AG10803 (cell line): Measurements from ENCODE around the gene RBM14.
"Not testable (repeated sequence)": the region's sequence is repeated elsewhere in the genome, so short reads cannot be mapped to it uniquely, and the experiment has no call there.

Experiments
- DNase-seq: peaks from one replicate; pipeline ENCODE4 v3.0.0; 2010; ENCODE audit warnings: low read depth
- H3K4me3 ChIP-seq: 2 replicates; pipeline ENCODE4 v1.5.1; 2011; ENCODE audit warnings: mild to moderate bottlenecking, low read length, control low read depth
- TF ChIP-seq, protein P1 (sequence below): conservative IDR thresholded peaks from 2 replicates; pipeline ENCODE4 v1.5.1; 2011; ENCODE audit warnings: mild to moderate bottlenecking, low read length, control low read depth, inconsistent platforms

RBM14 gene

DNA sequence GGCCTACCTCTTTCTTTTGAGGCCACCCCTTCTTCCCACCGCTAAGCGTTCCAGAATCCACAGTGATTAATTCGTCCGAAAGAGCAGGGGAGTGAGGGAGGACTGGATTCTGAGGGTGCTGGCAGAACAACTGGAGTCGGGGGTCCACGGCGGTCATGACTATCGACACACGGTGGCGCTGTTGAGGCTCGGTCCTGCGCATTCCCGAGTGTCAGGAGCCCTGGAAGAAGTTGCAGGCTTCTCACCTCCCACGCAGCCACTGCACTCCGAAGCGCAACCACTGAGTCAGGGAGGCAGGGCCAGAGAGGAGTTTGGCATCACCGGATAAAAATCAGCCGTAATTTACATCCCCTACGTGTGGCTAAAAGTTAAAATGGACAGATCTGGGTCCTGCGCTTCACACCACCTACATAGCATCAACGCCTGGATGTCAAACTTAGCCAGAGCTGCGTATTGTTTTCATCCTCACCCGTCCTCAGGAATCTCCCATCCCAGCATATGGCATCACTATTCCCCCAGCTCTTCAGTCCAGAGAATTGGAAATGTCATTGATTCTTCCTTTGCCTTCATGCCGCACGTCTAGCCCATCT is 37.3 kb upstream of the RBM14 start:
- DNase-seq: peak; percentile 59
- no peak overlapping the region for H3K4me3 ChIP-seq
- TF ChIP-seq, protein P1, sequence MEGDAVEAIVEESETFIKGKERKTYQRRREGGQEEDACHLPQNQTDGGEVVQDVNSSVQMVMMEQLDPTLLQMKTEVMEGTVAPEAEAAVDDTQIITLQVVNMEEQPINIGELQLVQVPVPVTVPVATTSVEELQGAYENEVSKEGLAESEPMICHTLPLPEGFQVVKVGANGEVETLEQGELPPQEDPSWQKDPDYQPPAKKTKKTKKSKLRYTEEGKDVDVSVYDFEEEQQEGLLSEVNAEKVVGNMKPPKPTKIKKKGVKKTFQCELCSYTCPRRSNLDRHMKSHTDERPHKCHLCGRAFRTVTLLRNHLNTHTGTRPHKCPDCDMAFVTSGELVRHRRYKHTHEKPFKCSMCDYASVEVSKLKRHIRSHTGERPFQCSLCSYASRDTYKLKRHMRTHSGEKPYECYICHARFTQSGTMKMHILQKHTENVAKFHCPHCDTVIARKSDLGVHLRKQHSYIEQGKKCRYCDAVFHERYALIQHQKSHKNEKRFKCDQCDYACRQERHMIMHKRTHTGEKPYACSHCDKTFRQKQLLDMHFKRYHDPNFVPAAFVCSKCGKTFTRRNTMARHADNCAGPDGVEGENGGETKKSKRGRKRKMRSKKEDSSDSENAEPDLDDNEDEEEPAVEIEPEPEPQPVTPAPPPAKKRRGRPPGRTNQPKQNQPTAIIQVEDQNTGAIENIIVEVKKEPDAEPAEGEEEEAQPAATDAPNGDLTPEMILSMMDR: peak; percentile 78

DNA sequence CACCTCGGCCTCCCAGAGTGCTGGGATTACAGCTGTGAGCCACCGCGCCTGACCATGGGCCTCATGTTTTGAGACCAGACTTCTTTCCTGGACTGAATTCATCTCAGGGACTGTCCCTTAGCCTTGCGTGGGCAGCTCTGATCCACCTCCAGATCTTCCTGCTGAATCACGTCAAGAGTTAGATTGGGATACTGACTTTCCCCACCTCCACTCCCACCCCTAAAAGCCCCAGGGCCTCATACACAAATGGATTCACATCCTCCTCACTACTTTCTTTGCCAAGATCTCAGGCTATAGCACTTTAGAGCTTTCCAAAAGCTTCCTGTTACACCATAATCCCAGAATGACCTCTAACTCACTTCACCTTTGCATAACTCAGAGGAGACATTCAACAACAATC is 35.6 kb upstream of the RBM14 start:
- H3K4me3 ChIP-seq: no peak overlapping the region
- no peak for DNase-seq
- TF ChIP-seq, protein P1: no peak

DNA sequence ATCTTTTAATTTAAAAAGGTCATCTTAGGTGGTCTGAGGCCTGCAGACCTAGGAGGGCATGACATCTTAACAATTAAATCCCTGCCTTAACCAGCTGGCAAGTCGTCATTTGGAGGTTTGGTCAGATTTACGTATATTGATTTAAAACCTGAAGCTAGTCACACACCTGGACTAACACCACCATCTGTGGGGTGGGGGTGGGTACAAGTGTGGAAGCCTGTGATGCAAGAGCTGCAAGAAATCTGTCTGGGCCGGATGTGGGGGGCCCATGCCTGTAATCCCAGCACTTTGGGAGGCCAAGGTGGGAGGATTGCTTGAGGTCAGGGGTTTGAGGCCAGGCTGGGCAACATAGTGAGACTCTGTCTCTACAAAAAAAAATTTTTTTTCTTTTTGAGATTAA is 35.2 kb upstream of the RBM14 start:
- TF ChIP-seq, protein P1: no peak
- DNase-seq: no peak

DNA sequence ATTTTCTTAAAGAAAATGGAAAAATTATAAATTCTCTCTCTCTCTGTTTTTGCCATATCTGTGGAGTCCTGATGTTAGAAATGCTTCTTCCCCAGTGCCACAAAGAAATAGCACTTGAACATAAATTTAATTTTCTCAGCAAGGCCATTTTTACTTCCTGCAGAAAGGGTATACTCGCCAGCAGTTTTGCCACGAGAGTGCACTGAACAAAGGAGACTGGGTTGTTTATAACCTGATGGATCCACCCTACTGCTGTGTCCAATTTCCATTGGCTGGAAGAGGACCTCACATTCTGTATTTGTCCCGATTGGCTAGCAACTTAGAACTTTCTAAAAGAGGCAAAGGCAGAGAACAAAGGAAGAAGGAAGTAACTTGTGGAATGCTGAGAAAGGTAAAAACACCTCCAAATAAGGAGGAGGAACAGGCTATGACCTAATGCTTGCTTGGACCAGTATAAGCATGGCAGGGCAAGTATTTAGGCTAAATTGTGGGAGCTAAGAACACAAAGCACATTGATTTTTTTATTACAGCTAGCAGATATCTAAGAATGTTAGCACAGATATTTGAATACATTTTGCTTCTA is 33.8 kb upstream of the RBM14 start:
- not testable (repeated sequence) for H3K4me3 ChIP-seq, DNase-seq

More for the DNA sequence above, 35.2 kb upstream of the RBM14 start:
- H3K4me3 ChIP-seq: no peak overlapping the region

DNA sequence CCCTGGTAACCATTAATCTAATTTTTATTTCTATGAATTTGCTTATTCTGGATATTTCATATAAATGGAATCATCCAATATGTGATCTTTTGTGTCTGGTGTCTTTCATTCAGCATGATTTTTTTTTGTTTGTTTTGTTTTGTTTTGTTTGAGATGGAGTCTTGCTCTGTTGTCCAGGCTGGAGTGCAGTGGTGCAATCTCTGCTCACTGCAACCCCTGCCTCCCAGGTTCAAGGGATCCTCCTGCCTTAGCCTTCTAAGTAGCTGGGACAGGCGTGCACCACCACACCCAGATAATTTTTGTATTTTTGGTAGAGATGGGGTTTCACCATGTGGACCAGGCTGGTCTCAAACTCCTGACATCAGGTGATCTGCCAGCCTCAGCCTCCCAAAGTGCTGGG is 31.0 kb upstream of the RBM14 start:
- not testable (repeated sequence) for DNase-seq, H3K4me3 ChIP-seq

DNA sequence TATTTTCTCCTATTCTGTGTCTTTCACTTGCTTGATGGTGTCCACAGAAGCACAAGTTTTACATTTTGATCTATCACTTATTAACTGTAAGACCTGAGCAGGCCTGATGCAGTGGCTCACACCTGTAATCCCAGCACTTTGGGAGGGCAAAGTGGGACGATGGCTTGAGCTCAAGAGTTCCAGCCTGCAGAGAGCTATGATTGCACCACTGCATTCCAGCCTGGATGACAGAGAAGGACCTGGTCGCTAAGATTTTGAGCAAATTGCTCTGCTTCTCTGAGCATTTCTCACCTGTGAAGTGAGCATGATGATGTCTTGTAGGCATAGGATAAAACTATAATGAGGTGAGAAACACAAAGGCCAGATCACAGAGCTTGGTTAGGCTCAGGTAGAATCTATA is 30.3 kb upstream of the RBM14 start:
- TF ChIP-seq, protein P1: no peak

DNA sequence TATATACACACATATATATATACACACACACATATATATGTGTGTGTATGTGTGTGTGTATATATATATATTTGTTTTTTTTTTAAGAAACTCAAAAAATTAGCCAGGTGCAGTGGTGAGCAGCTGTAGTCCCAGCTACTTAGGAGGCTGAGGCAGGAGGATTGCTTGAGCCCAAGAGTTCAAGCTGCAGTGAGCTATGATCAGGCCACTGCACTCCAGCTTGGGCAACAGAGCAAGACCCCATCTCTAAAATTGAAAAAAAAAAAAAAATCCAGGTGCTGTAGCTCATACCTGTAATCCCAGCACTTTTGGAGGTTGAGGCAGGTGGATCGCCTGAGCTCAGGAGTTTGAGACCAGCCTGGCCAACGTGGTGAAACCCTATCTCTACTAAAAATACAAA is 27.1 kb upstream of the RBM14 start:
- H3K4me3 ChIP-seq, DNase-seq: not testable (repeated sequence)

More for the DNA sequence above, 30.3 kb upstream of the RBM14 start:
- no peak for DNase-seq
- no peak overlapping the region for H3K4me3 ChIP-seq

DNA sequence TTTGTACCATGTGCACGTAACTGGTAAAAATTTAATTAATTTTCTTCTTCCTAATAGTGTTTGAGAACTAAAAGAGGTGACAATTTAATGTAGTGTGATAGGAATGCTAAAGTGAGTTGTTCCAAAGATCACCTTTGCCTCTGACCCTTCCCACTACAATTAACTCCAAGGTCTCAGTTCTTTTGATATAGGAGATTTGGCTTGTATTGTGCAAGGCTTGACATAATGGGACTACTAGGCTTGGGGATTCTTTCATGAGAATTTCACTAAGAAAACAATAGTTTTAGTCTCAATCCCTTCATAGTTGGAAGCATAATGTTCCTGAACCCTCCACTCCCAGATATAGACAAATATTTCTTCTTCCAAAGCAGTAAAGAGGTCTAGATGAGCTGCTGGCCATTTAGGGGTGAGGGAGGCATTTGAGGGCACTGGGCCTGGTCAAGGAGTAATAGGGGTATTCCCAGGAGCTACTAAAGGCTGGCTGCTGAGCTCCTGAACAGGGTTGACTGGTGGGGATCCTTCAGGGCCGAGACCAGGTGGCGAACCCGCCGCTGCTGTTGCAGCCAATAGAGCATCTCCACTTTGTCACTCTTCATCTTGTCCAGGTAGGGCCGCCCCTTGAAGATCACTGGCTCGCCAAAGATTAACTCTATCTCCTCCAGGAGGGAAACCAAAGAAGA is 26.3 kb upstream of the RBM14 start:
- TF ChIP-seq, protein P1: no peak
- no peak for DNase-seq
- H3K4me3 ChIP-seq: no peak overlapping the region
